GM21381 (cell line): ENCODE measurements around the gene PRPF19.

Experiments used
- ATAC-seq: cut with Tn5 transposase; IDR thresholded peaks from one replicate; pipeline ENCODE4 v1.9.1; 2021; ENCODE audit warnings: mild to moderate bottlenecking, moderate library complexity; ENCODE audit not compliant: unreplicated experiment

PRPF19 gene

DNA sequence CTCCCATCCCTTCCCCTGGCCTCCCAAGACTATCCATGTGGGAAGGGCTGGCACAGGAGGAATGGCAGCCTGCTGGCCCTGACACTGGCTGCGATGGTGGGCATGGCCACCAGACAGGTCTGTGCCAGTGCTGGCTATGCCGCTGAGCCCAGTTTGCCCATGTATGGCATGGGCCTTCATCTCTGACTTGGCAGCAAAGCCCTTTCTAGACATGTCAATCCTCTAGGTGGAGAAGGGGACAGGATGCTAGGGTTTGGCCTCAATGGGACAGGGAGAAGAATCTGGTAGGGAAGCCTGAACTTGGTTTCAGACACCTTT lies 30.3 kb downstream of the PRPF19 start:
- no peak for ATAC-seq

DNA sequence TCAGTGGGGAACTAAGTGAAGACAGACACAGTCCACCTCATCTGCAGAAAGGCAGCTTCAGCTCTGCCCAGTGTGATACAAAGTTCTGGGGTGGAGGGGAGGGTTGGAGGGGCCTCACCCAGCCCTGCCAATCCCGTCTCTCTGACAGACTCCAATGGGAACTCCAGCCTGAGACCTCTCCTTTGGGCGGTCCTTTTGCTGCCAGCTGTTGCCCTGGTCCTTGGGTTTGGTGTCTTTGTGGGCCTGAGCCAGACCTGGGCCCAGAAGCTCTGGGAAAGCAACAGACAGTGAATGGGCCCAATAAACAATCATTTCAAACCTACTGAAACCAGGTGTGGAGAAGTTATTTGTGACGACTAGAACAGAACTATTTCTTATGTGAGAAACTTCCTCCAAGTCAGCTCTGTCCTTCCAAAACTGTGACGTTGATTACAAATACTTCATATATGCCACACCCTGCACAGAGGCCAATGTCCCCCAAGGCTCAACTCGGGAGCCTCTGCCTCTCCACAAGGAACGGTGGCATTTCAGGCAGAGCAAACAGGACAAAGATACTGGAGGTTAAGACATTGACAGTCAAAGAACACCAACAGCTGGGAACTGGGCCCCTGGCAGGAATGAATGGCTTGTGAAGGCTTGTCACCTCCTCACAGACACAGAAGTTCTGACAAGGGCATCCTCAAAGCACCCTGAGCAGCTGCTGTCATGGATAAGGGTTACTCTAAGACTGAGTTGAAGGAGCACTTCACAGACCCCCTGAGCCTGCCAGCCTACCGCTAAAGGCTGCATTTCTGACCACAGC lies 30.8 kb downstream of the PRPF19 start:
- no peak for ATAC-seq

DNA sequence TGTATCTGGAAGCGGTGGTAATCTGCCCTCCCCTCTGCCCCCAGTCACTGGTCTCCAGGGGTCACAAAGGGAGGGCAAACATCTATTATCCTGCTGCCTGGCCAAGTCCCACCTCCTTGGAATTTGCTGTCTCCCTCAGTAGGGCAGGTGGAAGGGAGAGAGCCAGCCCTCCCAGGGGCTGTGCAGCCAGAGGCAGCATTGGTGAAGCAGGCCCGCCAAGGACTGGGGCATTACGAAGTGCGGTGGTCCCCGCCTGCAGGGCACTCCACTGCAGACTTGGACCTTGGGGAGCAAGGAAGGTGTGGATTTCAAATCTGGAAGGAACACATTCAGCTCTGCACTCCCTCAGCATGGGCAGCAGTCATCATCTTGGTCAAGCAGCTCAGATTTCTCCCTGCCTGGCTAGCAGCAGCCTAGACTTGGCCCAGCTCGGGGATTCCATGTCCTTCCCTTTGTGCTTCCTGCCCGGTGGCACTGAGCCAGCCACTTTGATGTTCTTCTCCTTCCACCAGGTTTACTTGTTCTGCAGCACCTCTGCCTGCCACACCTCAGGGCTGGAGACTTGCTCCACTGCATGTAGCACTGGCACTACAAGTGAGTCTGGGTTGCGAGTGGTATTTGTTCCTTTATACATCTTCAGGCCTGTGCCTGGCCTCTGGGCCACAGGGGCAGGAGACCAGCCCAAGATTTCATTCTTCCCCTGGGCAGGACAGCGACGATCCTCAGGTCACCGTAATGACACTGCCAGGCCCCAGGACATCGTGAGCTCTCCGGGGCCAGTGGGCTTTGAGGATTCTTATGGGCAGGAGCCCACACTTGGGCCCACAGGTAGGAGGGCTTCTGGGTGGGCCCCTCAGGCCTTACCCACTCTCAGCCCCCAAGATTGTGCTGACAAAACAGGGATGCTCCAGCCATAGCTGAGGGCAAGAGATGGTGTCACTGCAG lies 31.7 kb downstream of the PRPF19 start:
- ATAC-seq = no peak

DNA sequence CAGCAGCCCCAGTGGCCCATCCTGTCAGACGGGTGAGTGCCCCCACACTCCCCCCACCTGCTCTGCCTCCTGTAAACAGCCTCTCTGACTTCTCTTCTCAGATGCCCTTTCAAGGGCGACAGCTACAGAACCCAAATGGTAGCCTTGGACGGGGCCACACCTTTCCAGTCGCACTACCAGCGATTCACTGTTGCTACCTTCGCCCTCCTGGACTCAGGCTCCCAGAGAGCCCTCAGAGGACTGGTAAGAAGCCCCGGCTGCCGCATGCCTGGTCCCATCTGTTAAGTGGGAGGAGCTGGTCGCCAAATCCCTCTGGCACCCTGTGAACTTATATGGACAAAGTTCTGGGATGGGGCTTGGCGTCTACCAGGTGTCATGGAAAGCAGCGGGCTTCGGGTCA lies 32.9 kb downstream of the PRPF19 start:
- no peak for ATAC-seq

DNA sequence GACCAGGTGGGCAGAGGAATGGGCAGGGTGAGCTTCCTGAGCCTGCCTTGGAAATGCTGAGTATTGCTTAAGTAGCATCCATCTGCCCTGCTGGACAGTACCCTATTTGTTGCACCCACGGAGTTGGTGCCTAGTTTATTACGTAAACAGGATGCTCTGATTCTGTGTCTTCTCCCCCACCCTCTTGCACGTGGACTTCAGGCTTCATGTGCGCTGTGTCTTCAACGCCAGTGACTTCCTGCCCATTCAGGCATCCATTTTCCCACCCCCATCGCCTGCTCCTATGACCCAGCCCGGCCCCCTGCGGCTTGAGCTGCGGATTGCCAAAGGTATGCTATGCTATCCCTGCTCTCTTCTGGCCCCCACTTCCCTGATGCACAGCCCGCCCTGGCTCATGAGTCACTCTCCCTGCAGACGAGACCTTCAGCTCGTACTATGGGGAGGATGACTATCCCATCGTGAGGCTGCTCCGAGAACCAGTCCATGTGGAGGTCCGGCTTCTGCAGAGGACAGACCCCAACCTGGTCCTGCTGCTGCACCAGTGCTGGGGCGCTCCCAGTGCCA lies 33.3 kb downstream of the PRPF19 start:
- ATAC-seq = no peak

GRCh38 chr11:60872124-60872960 lies 34.0 kb downstream of the PRPF19 start:
- ATAC-seq = no peak

DNA sequence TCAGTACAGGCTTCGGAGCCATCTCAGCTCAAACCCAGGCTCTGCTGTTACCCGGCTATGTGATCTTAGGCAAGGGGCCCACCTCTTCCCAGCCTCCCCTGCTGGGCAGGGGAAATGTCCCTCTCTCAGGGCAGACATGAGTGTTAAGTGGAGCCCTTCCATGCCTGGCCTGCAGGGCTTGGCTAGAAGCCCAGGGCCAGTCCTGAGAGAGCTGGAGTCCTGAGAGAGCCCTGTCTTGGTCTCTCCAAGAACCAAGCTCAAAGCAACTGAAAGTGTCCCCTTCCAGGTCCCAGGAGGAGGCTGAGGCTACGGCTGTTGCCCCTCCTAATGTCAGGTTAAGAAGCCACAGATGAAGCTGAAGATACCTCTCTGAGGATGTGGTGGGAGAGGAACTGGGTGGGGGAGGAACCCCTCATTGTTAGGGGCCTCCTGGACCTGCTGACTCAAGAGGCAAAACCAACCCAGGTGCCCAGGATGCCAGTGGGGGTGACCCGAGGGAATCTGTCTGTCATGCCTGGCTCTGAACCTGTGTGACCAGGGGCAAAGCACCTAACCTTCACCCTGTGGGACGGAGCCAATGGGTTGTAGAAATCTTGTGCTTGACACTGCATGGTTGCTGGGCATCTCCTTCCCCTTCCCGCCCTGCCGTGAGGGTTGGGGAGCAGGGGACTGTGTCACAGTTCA lies 34.9 kb downstream of the PRPF19 start:
- no peak for ATAC-seq

GRCh38 chr11:60870733-60871377 lies 35.5 kb downstream of the PRPF19 start:
- no peak for ATAC-seq

DNA sequence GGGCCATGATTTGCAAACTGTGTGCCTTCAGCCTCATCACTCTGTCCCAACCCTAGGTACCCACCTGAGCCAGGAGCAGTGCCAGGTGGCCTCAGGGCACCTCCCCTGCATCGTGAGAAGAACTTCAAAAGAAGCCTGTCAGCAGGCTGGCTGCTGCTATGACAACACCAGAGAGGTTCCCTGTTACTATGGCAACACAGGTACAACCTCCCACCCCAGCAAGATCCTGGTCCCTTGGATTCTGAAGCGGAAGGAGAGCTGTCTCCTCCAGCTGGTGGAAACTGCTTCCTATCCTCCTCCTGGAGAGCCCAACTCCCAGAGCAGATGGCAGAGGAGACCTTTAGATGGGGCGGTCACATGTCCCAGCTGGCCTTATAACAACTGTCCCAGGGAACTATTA lies 36.1 kb downstream of the PRPF19 start:
- ATAC-seq = no peak

DNA sequence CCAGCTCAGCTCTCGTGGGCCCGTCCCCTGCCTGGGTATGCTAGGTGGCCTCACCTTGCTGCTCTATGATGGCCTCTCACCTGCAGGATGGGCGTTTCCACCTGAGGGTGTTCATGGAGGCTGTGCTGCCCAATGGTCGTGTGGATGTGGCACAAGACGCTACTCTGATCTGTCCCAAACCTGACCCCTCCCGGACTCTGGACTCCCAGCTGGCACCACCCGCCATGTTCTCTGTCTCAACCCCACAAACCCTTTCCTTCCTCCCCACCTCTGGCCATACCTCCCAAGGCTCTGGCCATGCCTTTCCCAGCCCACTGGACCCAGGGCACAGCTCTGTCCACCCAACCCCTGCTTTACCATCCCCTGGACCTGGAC lies 36.9 kb downstream of the PRPF19 start:
- ATAC-seq = no peak

GRCh38 chr11:60868682-60869450 lies 37.5 kb downstream of the PRPF19 start:
- no peak for ATAC-seq

DNA sequence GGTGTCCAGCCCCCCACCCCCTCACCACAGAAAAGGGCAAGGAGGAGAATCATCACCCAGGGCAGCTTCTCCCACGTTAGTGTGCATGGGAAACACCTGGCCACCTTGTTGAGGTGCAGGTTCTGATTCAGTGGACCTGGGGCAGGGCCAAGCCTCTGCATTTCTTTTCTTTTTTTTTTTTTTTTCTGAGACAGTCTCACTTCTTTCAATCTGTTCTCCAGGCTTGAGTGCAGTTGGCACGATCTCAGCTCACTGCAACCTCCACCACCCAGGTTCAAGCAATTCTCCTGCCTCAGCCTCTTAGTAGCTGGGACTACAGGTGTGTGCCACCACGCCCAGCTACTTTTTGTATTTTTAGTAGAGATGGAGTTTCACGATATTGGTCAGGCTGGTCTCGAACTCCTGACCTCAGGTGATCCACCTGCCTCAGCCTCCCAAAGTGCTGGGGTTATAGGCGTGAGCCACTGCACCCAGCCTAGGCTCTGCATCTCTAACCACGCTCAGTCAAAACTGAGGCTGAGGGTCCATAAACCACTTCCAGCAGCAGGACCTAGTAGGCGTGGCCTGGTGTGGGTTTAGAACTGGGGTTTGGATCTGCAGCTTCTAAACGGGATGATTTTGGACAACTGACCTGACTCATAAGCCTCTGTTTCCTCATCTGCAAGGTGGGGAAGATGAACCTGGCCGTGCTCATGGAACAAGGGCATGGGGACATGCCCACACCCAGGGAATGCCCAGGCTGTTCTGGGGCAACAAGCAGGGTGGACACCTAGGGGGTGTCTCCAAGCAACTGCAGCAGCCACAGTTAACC lies 38.3 kb downstream of the PRPF19 start:
- no peak for ATAC-seq

DNA sequence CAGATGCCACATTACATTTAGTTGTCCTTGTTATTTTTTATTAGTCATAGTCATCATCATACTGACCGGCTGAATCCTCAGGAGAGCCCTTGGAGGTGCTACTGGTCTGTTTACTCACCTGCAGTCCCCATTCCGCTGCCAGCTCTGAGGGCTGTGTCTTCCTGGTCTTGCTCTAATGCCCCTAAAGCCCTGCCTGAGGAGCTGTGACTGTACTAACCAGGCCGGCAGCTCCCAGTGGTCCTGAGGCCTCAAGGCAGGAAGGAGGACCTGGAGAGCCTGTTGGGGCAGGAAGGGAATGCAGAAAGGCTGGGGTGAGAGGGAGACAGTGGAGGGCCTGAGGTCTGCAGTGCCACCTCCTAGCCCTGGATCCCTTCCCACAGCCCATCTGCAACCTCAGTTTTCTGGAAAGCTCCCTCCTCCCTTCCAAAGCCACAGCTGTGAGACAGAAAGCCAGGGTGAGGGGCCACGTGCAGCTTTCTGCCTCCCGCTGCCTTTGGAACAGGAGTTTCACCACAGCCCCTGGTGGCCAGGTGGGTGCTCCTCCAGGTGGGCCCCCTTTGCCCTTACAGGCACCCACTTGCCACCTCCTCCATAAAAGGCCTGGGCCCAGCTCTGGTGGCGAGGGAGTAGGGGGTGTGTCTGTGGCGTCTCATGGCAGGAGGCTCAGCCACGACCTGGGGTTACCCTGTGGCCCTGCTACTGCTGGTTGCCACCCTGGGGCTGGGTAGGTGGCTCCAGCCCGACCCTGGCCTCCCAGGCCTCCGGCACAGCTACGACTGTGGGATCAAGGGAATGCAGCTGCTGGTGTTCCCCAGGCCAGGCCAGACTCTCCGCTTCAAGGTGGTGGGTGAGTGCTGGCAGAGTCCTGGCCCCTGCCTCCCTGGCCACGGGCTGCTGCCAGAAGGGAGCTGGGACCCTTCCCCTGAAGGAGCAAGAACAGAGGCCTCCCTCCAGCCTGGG lies 39.2 kb downstream of the PRPF19 start, which contains the start of gene ZP1:
TSS of gene ZP1 (plus strand) at position 632 of the 960 bp plus-strand sequence. CDS start at position 652, 20 bp downstream.
- ATAC-seq = no peak

DNA sequence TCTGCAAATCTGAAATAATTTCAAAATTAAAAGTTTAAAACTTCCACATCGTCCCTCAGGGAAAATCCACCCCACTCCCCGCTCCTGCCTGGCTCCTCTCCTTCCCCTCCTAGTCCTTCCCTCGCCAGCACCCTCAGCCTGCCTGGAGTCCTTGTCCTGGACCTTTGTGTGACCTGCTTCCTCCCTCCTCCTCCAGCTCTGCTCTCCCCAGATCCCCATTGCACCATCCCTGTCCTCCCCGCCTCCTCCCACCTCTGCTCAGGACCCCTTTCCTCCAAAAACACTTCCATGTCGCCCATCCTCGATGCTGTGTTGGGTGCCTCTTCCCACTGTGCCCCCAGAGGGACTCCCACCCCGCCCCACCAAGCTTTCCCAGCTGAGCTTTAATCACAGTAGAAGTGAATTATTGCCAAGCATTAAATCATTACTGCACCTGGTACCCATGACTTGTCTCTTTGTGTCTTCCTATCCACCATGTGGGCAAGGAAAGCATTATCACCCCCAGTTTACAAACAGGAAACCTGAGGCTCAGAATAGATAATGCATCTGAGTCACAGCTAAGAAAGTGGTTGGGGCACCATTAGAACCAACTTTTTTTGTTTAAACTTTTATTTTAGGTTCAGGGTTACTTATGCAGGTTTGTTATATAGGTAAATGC lies 41.4 kb downstream of the PRPF19 start:
- no peak for ATAC-seq

DNA sequence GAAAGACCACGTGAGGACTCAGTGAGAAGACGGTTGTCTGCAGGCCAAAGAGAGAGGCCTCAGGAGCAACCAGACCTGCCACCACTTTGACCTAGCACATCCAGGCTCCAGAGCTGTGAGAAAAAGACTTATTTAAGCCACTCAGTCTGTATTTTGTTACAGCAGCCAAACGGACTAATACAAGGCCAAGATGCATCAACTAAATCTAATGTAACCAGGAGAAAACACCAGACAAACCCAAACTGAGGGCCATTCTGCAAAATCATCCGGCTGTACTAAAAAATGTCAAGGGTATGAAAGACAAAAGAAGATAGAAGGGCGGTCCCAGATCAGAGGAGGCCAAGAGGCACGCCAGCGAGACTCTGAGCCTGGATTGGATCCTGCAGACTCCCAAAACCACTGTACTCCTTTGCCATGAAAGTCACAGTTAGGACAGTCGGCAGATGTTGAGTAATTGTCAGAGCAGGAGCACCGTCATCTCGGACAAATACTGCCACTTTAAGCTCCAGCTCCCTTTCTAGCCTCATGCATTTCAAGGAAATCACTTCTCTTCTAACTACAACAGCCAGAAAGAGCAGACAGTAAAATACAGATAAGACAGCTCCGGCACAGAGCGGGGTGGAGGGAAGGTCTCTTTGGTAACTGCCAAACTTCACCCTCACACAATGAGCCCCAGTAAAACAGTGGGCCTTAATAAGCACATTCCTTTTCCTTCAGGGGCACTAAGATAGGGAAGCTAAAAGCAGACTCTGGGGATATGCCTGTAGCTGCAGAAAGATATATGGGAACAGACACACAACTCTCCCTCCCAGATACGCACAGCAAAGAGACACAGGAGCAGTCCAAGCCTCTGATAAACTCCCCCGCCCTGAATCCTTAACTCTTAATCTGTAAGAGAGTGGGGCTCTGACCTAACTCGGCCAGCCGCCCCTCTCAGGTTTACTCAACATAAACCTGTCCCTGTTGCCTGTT lies 42.5 kb downstream of the PRPF19 start:
- ATAC-seq = no peak
